Measurements from ENCODE around the gene GPC3. TPM values are rescaled to one million over a fixed set of nuclear protein-coding genes. Genes with fewer than 3 reads are reported as not detected.

GPC3 gene
- total RNA-seq, 1 experiment from 2014 or later: not detected

GRCh38 chrX:133746593-133746992 lies 238.8 kb downstream of the GPC3 start:
- Histone ChIP-seq H3K36me3 (ENCODE audit: low read depth) (no peaks in the 10 kb centered on the region), H3K4me1 (replicated peaks; ENCODE audit: insufficient read depth) (no peaks in the 10 kb centered on the region), H3K4me3 (no peak overlapping the region), H3K27ac (no peak overlapping the region), H3K9me2 (ENCODE audit: insufficient read depth) (no peaks in the 10 kb centered on the region), H3K4me2 (no peak overlapping the region), H3K79me2 (ENCODE audit: low read depth) (no peaks in the 10 kb centered on the region), H4K20me1 (ENCODE audit: insufficient read depth) (no peaks in the 10 kb centered on the region), H3K27me3 (ENCODE audit: insufficient read depth, low read depth) (no peaks in the 10 kb centered on the region), H3K9me3 (ENCODE audit: insufficient read depth, low read depth) (no peaks in the 10 kb centered on the region), H3F3A (ENCODE audit: insufficient read depth, low read depth) (no peaks in the 10 kb centered on the region), H2AFZ (no peak overlapping the region)
- intact Hi-C loops (cut with micrococcal nuclease; ENCODE audit: unreplicated experiment): loop anchor here (5.0 kb wide), 1 partner anchor 34 kb away; no protein-coding TSS in a partner anchor
- POLR2A ChIA-PET (ENCODE audit: unreplicated experiment): no interaction called here
- DNase-seq: no peak
- no TSS peak for BruUV-seq (replicated peaks)
- TF ChIP-seq CTCF (conservative IDR thresholded peaks at IDR 0.05) (no peak), EZH2 (IDR thresholded peaks at IDR 0.05; ENCODE audit: low read depth) (no peak)
- CTCF ChIA-PET: no interaction called here

GRCh38 chrX:133745349-133745748 lies 240.0 kb downstream of the GPC3 start:
- Histone ChIP-seq H3F3A (ENCODE audit: insufficient read depth, low read depth) (no peaks in the 10 kb centered on the region), H3K79me2 (ENCODE audit: low read depth) (no peaks in the 10 kb centered on the region), H3K27me3 (ENCODE audit: insufficient read depth, low read depth) (no peaks in the 10 kb centered on the region), H2AFZ (no peak overlapping the region), H3K9me2 (ENCODE audit: insufficient read depth) (no peaks in the 10 kb centered on the region), H3K27ac (no peak overlapping the region), H3K4me3 (no peak overlapping the region), H3K9me3 (ENCODE audit: insufficient read depth, low read depth) (no peaks in the 10 kb centered on the region), H3K36me3 (ENCODE audit: low read depth) (no peaks in the 10 kb centered on the region), H3K4me2 (no peak overlapping the region), H4K20me1 (ENCODE audit: insufficient read depth) (no peaks in the 10 kb centered on the region), H3K4me1 (replicated peaks; ENCODE audit: insufficient read depth) (no peaks in the 10 kb centered on the region)
- no peak for DNase-seq
- ChIA-PET CTCF (no interaction called here), POLR2A (ENCODE audit: unreplicated experiment) (no interaction called here)
- no peak for TF ChIP-seq EZH2 (IDR thresholded peaks at IDR 0.05; ENCODE audit: low read depth)
- TF ChIP-seq CTCF (conservative IDR thresholded peaks at IDR 0.05): peak; percentile 38; the same call in 1 of the 2 replicates
- BruUV-seq (replicated peaks): no TSS peak
- intact Hi-C loops (cut with micrococcal nuclease; ENCODE audit: unreplicated experiment): loop anchor here (5.0 kb wide), 1 partner anchor 33 kb away; no protein-coding TSS in a partner anchor

GRCh38 chrX:133742602-133743305 lies 242.6 kb downstream of the GPC3 start:
- no peak for DNase-seq
- ChIA-PET CTCF (no interaction called here), POLR2A (ENCODE audit: unreplicated experiment) (no interaction called here)
- Histone ChIP-seq H3K4me3 (no peak overlapping the region), H3K9me3 (ENCODE audit: insufficient read depth, low read depth) (no peaks in the 10 kb centered on the region), H2AFZ (no peak overlapping the region), H3K4me1 (replicated peaks; ENCODE audit: insufficient read depth) (no peaks in the 10 kb centered on the region), H3F3A (ENCODE audit: insufficient read depth, low read depth) (no peaks in the 10 kb centered on the region), H3K27ac (no peak overlapping the region), H3K4me2 (no peak overlapping the region), H4K20me1 (ENCODE audit: insufficient read depth) (no peaks in the 10 kb centered on the region), H3K27me3 (ENCODE audit: insufficient read depth, low read depth) (no peaks in the 10 kb centered on the region), H3K9me2 (ENCODE audit: insufficient read depth) (no peaks in the 10 kb centered on the region), H3K79me2 (ENCODE audit: low read depth) (no peaks in the 10 kb centered on the region), H3K36me3 (ENCODE audit: low read depth) (no peaks in the 10 kb centered on the region)
- intact Hi-C loops (cut with micrococcal nuclease; ENCODE audit: unreplicated experiment): no loop called here
- no TSS peak for BruUV-seq (replicated peaks)
- TF ChIP-seq EZH2 (IDR thresholded peaks at IDR 0.05; ENCODE audit: low read depth): no peak
- TF ChIP-seq CTCF (conservative IDR thresholded peaks at IDR 0.05): no peak
